Raji (cell line): ENCODE measurements around the gene B4GALNT1.

ENCODE experiments used
- POLR2A ChIP-seq: IDR thresholded peaks from 2 replicates; pipeline ENCODE4 v1.6.1; 2011; ENCODE audit warnings: low read depth, low read length, control low read depth; ENCODE audit not compliant: insufficient read depth

B4GALNT1 gene

DNA sequence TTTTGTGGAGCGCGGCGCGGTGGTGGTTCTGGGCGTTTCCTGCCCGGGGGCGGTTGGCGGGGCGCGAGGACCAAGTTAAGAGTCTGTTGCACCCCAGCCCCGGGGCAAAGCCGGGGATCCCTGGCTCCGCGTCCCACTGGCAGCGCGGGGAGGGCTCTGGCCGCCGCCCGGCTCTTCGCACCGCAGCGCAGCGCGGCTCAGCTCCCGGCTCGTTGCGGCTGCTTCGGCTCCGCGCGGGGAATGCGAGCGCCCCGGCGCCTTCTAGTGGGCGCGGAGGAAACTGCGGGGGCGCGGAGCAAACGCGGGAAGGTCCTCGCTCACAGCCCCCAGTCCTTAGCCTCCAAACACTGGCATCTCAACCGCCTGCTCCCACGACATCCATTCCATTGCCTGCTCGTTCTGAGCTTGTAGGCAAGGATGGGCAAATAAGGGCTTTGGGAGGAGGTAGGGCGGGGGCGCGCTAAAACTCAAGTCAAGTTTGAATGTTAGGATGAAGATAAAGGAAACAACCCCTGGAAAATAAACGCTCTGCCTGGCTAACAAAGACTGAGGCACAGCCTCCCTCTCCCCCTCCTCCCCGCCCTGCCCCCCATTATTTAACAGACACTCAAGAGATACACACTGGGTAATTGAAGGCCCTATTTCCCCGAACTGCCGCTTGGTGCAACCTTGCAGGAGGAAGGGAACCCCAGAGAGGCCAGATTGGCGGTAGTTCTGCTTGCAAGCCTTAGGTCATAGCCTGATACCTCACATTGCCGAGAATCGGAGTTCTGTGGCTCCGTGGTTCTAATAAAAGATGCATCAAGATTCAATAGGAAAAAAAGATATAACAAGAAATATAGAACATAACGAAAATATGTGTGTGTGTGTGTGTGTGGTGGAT, at the start of gene B4GALNT1:
Gene B4GALNT1, minus strand, starts transcription at position 244 of the 883 bp plus-strand sequence. CDS start 1,069 bp downstream, outside the sequence.
- peak; percentile 39; the same call in 1 of the 2 replicates for TF ChIP-seq POLR2A

DNA sequence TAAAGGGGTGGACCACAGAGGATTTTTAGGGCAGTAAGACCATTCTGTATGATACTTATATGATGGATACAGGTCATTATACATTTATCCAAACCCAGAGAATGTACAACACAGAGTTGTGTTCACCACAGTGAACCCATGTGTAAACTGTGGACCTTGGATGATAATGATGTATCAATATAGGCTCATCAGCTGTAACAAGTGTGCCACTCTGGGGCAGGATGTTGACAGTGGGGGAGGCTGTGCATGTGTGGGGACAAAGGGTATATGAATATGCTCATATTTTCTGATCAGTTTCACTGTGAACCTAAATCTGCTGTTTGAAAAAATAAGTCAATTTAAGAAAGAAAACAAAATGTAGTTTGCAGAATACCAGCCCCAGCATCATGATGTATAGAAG, 46.7 kb upstream of the B4GALNT1 start:
- TF ChIP-seq POLR2A = no peak

GRCh38 chr12:57674691-57675090, 41.7 kb upstream of the B4GALNT1 start:
- no peak for TF ChIP-seq POLR2A

- TF ChIP-seq POLR2A = no peak
Observed at GRCh38 chr12:57672801-57673200, 39.8 kb upstream of the B4GALNT1 start.

DNA sequence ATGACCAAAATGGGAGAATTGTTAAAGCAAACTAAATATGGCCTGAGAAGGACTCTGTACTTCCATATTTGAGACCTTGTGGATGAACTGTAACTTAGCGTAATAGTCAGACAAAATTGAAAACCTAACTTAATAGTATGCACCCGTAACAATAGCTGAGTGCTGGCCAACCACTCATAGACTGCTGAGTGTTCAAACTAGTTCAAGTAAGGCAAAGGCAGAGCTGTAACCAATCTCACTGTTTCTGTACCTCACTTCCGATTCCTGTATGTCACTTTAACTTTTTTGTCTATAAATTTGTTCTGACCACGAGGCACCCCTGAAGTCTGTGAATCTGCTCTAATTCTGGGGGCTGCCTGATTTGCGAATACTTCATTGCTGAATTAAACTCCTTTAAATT, 33.9 kb upstream of the B4GALNT1 start:
- no peak for TF ChIP-seq POLR2A

- no peak for TF ChIP-seq POLR2A
Observed at GRCh38 chr12:57661376-57661775, 28.4 kb upstream of the B4GALNT1 start.

GRCh38 chr12:57658890-57659289, 25.9 kb upstream of the B4GALNT1 start:
- no peak for TF ChIP-seq POLR2A

GRCh38 chr12:57657744-57658143, 24.7 kb upstream of the B4GALNT1 start:
- TF ChIP-seq POLR2A = no peak

DNA sequence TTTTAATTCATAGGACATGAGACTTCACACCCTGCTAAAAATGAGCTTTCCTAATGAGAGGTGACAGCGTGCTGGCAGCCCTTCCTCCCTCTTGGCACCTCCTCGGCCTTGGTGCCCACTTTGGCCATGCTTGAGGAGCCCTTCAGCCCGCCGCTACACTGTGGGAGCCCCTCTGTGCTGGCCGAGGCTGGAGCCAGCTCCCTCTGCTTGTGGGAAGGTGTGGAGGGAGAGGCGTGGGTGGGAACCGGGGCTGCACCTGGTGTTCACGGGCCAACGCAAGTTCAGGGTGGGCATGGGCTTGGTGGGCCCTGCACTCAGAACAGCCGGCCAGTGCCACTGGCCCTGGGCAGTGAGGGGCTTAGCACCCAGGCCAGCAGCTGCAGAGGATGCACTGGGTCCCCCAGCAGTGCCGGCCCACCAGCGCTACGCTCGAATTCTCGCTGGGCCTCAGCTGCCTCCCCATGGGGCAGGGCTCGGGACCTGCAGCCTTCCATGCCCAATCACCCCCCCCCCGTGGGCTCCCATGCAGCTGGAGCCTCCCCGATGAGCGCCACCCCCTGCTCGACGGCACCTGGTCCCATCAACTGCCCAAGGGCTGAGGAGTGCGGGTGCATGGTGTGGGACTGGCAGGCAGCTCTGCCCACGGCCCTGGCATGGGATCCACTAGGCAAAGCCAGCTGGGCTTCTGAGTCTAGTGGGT, 22.7 kb upstream of the B4GALNT1 start:
- TF ChIP-seq POLR2A = no peak

DNA sequence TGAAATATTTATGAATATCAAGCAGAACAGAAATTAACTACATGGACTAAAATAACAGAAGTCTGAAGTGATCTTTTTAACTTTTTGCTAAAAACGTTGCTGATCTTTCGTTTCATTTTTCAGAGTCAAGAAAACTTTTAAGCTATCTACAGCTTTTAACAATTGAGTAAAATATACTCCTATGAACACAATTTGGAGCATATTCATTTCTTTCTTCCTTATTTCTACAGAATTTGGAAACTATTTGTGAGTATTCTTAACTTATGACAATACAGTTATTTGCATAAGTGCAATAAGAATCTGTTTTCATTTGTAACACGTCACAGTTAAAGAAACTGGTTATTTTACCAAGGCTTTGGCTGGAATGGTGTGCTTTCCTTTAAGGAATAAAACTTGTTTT, 21.0 kb upstream of the B4GALNT1 start:
- TF ChIP-seq POLR2A = no peak

DNA sequence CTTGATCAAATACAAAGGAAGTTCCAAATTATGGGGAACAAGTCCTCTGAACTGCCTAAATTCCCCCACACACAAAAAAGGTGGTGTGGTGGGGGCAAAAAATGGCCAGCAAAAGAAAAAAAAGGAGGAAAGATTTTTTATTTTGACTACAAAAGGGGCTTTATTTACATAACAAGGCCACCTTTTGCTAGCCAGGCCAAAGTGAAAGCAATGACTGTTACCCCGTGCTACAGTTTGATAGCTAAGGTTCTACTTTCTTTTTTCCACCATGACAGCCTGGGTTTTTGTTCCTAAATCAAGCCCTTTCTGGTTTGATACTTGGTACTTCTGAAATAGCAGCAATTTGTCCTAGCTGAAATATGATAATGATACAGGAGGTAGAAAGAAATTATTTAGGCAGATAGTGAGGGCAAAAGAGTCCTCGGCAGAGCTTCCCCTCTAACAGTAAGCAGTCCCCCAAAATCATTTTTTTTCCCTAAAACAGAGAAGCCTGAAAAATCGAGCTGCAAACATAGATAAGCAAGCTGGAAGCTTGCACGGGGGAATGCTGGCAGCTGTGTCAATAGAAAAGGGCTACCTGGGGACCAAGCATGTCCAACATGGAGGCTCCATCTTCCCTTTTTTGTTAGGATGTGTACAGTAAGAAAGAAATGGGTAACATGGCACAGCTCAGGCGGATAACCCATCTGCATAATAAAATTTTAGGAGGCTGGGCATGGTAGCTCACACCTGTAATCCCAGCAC, 8.9 kb upstream of the B4GALNT1 start:
- no peak for TF ChIP-seq POLR2A

DNA sequence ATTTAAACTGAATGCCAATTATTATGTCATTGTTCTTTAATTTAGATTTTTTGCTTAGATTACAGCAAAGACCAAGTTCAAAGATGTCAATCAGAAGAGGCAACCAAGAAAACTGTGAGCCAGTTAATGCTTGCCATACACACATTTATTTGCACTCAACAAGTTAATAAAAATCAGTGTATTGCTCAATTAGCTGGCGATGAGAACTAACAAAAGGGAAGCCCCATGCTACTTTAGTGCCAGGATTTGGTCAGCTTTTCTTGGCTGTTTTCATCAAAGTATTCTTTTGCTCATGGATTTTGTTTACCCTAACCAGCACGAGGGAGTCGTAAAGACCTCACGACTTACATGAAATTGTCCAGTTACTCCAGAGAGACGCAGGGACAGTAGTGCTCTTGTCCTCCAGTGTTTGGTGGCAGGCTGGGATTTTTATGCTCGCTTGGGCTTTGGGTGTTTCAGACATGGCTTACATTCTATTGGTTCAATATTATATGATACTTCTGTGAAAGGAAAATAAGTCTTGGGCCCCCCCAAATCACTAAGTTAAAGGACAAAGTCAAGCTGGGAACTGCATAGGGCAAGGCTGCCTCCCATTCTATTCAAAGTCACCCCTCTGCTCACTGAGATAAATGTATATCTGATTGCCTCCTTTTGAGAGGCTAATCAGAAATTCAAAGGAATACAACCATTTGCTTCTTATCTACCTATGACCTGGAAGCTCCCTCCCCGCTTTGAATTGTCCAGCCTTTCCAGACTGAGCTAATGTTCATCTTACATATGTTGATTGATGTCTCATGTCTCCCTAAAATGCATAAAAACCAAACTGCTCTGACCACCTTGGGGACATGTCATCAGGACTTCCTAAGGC, 7.4 kb upstream of the B4GALNT1 start:
- no peak for TF ChIP-seq POLR2A

DNA sequence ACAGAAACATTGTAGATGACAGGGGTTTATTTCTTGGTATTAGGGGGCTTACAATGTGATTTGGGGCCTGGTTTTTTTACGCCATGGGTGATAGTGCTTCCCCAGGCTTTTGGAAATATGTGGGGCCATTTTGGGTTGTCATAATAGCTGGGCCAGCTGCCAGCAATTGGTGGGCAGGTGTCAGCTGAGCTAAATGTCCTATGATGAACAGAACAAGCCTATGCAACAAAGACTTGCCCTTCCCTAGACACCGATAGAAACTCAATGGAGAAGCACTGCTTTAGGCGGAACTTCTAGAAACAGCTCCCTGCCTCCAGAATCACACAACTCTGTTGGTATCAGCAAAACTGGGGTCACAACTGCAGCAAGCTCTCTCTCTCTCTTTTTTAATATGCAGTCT, 5.1 kb upstream of the B4GALNT1 start:
- TF ChIP-seq POLR2A = no peak

GRCh38 chr12:57637364-57637763, 4.4 kb upstream of the B4GALNT1 start:
- no peak for TF ChIP-seq POLR2A

DNA sequence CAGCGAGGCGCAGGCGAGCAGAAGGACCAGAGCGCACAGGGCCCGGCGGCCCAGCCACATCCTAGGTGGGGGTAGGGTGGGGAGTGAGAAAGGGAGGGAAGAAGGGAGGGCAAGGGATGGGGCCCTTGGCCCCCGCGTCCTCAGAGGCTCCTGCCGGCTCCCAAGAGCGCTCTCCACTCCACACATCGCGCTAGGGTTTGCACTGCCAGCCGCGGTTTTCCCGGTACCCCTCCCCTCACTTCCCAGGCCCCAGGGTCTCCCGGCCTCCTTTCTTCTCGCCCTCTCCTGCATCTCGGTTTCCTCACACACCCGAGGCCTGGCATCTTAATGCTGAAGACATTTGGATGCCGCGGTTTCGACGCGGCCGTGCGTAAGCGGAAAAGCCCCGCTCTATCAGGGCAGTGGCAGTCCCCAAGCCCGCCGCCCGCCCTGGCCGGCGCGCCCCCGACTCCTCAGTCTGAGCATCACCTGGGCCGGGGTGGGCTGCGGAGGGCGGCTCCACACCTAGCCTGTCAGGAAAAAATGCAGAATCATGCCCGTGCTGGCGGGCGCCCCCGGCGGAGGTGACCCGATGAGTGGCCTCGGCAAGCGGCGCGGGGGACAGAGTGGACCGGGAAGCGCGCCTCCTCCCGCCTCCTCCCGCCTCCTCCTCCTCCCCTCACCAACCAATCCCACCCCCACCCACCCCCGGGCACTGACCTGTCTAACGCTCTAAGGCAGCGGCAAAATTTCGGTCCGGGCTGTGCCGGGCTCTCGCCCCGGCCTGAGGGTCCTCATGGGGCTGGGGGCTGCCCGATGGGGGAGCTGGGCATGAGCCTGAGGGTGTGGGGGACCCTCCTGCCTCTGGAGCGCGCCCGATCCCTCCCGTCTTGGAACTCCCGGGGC, 686 bp downstream of the B4GALNT1 start:
- no peak for TF ChIP-seq POLR2A
